DMS153 (cell line): Measurements from ENCODE around the gene JMY.
A peak's percentile ranks its signal among the peaks of the same experiment; 100 is the strongest.
"Not testable (repeated sequence)": the region's sequence is repeated elsewhere in the genome, so short reads cannot be mapped to it uniquely, and the experiment has no call there.

Source experiments
- DNase-seq: peaks from one replicate; lab custom pipeline; 2025; lab: John Stamatoyannopoulos, UW

Gene JMY

DNA sequence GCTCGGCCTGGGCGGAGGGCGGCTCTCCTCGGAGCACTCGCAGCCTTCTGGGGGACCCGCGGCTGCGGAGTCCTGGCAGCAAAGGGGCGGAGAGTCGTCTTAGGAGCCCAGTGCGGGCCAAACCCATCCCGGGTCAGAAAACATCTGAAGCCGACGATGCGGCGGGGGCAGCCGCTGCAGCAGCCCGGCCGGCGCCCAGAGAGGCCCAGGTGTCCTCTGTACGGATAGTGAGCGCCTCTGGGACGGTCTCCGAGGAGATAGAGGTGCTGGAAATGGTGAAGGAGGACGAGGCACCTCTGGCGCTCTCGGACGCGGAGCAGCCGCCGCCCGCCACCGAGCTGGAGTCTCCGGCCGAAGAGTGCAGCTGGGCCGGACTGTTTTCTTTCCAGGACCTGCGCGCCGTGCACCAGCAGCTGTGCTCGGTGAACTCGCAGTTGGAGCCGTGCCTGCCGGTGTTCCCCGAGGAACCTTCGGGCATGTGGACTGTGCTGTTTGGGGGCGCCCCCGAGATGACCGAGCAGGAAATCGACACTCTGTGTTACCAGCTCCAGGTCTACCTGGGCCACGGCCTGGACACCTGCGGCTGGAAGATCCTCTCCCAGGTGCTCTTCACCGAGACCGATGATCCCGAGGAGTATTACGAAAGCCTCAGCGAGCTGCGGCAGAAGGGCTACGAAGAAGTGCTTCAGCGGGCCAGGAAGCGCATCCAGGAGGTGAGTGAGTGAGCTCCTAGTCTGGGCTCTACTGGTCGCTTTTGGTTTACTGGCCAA is 1.2 kb downstream of the JMY start:
- no peak for DNase-seq

DNA sequence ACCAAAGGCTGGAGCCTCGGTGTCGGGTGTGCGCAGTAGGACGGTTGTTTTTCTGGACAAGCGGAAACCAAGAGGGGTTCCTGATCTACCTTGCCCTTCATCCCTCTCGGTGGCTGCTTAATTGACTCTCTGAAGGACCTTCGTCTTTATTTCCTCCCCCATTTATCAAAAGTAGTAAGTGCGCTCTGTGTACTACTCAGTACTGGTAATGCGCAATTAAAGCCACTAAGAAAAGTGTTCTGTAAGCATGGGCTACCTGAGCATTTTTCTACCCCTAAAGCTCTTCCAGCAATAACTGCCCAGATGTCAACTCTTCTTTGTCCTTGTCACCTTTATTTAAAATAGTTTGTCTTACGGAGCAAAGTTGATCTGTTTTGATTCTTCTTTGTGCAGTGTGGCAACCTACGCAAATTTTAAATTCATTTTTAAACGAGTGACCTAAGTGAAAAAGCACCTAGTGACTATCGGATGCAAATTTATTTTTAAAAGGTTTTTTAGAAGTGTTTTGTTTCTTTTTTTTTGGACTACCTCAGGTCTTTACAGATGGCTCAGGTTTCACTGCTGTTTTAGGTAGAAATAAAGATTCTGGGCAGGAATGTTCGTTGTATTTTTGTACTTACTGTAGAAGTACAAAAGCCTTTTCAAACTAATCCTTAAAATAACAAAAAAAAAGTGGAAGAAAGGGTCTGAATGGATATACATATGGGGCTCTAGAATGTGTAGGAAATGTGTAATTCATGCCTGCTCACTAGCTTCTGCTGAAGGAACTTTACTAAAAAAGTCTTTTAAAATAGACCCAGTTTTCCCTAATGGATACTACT is 2.0 kb downstream of the JMY start:
- DNase-seq = no peak

DNA sequence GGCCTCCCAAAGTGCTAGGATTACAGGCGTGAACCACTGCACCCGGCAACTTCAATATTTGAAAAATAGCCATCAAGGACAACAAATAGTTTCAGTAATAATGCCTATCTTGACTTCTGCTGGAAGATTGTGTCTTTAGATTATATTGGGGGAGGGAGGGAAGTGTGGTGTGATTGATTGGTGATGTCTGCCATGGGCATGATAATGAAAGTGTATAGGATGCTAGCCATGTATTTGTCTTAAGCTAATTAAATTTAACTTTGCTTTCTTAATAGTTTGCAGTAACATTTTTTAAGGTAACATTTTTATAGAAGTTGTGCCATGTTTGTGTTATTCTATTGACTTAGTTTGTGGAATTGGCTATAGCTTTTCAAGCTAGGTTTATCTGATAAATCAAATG is 4.6 kb downstream of the JMY start:
- DNase-seq = no peak

DNA sequence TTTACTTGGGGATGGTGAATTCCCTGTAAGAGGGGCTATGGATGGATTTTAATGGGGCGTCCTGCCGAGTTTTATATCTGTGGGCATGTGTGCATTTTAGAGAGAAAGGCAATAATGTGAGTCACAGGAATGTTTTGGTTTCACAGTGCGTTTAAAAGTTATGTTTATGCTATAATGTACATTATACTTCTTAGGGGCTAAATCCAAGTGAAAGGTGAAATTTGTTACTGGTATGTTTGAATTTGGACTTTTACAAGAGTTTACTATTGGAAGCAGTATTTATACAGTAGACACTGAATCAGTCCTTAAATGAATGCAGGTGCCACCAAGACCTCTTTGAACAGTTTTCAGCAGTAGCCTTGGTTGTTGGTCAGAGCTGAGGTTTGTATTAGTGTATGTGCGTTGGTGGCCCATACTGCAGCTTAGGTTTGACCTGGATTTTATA is 5.6 kb downstream of the JMY start:
- DNase-seq = no peak

DNA sequence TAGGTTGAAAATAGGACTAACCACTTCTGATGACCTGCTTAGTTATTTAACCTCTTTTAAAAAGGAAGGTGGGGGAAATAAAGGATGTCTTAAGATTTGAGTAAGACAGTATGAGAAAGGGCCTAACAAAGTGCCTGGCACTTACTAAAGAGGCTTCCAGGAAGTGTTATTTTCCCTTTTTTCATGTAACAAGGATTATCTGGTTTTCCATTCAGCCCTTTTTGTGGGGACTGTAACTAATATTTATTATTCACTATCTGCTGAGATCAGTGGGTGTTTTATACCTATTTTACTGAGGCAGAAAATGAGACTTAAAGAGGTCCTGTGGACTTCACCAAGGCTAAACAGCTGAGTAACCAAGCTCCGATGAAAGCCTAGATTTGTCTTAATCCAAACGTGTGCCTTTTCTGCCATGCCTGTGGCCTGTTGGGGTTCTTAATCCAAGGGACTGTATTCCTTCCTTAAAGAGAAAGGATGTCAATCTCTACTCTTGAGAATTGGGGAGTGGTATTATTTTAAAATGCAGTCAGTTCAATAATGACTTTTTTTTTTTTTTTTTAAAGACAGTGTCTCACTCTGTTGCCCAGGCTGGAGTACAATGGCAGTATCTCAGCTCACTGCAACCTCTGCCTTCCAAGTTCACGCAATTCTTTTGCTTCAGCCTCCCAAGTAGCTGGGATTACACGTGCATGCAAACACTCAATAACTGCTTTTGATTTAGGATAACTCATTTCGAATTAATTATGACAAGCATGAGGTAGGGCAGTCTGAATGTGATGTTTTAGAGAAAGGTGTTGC is 6.5 kb downstream of the JMY start:
- DNase-seq = no peak

DNA sequence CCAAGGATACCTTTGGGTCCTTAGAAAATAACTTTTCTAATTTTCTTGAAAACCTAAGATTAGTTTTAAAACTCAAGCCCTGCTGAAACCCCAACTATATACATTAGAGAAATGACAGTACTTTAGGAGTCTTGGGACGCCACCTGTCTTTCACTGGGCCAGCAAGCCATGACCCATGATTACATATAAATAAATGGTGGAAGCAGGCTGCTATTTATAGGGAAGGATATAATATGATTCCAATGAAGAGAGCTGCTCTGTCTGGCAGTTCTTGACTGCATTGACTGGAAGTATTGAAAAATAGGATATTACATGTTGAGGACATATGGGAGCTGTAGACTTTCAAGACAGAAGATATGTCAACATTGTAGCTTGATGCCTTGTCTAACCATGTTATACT is 7.3 kb downstream of the JMY start:
- no peak for DNase-seq

DNA sequence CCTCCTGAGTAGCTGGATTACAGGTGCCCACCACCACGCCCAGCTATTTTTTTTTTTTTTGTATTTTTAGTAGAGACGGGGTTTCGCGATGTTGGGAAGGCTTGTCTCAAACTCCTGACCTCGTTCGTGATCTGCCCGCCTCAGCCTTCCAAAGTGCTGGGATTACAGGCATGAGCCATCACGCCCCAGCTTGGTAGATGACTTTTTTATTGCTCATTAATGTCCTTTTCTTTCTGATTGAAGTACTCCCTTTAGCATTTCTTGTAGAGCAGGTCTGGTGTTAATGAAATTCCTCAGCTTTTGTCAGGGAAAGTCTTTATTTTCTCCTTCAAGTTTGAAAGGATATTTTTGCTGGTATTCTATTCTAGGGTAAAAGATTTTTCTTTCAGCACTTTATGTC is 18.1 kb downstream of the JMY start:
- DNase-seq = not testable (repeated sequence)

DNA sequence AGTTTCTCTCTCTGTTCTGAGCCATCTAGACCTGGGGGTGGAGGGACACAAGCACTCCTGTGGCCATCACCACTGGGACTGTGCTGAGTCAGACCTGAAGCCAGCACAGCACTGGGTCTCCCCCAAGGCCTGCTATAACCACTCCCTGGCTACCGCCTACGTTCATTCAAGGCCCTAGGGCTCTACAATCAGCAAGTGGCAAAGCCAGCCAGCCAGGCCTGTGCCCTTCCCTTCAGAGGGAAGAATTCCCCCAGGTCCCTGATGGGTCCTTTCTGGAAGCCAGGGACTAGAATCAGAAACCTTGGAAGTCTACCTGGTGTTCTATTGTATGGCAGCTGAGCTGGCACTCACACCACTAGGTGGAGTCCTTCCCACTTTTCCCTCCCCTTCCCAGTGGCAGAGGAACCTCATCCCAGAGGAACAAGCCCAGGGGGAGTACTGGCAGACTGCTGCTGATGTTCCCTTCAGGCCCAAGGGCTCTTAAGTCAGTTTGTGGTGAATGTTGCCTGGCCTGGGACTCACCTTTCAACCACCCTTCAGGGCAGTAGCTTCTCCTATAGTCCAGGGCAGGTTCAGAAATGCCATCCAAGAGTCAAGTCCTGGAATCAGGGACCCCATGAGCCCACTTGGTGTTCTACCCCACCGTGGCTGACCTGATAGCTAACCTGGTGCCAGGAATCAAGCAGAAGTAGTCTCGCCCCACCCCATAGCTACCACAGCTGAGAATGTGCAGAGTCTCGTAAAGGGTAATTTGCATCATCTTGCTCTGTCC is 20.0 kb downstream of the JMY start:
- peak; percentile 3 for DNase-seq

DNA sequence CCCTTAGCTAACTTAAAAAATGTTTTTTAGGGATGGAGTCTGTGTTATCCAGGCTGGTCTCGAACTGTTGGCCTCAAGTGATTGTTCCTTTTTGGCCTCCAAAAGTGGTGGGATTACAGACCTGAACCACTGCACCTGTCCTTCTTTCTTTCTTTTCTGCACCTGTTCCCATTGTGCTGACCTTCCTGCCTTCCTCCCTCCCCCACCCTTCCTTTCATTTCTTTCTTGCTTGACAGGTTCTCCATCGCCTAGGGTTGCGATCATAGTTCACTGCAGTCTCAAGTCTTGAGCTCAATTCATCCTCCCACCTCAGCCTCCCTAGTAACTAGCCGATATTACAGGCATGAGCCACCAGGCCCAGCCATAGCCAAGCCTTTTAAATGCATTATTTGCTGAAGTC is 20.6 kb downstream of the JMY start:
- no peak for DNase-seq

DNA sequence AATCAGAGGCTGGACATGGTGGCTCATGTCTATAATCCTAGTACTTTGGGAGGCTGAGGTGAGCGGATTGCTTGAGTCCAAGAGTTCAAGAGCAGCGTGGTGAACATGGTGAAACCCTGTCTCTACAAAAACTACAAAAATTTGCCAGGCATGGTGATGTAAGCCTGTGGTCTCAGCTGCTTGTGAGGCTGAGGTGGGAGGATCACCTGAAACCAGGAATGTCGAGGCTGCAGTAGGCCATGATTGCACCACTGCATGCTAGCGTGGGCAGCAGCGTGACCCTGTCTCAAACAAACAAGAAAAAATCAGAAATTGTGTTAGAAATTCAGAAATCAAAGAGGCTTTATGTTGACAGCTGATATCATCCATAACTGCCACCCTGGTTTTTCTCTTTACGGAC is 21.4 kb downstream of the JMY start:
- DNase-seq = no peak

DNA sequence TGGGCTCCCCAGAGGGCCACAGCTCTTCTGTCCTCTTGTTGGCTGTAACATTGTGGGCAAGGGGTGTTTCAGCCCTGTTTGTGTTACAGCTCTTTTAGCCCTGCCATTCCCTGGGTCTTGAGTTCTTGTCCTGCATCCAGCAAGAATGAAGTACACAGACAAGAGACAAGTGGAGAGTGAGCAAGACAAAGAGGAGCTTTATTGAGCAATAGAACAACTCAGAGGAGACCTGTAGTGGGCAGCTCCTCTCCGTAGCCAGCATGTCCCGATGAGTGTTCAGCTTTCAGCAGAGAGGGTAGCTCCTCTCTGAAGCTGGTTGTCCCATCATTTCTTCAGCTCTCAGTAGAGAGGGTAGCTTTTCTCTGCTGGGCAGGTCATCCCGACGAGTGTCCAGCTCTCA is 22.9 kb downstream of the JMY start:
- DNase-seq = no peak

DNA sequence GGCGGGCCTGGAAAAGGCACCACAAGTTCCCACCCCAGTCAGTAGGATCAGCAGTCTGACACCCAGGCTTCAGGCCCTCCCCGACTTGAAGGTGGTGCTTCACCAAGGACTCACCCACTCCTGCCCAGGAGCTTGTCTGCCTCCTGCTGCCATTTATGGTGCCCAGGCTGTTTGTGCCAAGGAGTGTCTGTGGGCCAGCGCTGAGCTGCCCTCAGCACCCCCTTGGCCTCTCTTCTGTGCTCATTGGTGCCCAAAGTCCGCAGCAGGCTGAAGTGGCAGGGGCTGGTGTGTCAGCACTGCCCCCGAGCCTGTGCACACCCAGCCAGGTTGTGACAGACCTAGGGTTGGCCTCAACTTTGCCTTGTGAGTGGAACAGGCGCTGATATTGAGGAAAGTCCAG is 23.5 kb downstream of the JMY start:
- no peak for DNase-seq

DNA sequence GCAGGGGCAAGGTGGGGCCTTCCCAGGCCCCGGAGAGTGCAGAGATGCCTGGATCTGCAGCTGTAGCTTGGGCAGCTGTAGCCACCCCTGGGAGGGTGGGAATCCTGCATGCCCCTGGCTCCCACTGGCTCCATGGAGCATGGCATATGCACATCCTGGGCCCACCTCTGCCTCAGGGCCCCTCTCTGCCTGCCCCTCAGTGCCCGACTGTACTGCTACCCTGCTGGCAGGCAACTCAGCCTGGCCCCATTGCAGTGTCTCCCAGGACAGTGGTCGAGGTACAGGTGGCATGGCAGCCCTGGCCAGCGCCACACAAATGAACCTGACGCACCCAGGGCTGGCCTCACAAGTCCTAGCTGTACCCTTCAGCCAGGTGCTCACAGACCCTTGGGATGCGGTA is 23.9 kb downstream of the JMY start:
- no peak for DNase-seq

DNA sequence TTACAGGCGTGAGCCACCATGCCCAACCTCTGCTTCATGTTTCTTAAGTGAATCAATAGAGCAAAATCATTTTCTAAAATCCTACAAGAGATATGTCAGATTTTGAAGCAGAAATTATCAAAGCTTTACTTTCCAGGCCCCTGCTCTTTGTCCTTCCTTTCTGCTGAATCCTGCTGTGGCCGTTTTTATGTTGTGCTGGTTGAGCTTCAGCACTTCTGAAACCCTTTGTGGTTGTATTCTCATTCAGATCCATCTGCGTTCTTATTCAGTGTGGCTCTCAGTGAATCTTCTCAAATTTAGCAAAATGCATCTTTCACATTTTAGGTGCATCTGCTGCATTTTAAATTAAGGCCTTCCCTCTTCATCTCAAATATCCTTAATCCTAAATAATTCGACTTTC is 26.0 kb downstream of the JMY start:
- no peak for DNase-seq

DNA sequence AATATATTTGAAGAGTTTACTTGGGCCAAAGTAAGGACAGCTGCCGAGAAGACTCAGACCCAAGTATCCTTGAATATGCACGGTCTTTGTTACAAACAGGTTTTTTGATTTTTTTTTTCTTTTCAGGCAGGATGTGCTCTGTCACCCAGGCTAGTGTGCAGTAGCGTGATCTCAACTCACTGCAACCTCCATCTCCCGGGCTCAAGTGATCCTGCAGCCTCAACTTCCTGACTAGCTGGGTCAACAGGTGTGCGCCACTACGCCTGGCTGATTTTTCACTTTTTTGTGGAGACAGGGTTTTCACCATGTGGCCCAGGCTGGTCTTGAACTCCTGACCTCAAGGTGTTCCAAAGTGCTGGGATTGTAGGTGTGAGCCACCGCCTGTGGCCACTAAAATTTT is 27.4 kb downstream of the JMY start:
- DNase-seq = no peak

DNA sequence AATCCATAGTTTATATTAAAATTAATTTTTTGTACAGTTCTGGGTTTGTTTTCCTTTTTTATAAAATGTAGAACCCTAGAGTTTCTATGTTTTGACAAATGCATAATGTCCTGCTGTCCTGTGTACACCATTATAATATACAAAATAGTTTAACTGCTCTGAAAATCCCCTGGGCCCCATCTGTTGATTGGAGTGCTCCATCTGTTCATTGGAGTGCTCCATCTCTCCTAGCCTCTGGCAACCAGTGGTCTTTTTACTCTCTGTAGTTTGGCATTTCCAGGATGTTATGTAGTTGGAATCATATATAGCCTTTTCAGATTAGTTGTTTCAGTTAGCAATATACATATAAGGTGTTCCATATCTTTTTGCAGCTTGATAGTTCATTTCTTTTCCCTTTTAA is 31.2 kb downstream of the JMY start:
- no peak for DNase-seq

DNA sequence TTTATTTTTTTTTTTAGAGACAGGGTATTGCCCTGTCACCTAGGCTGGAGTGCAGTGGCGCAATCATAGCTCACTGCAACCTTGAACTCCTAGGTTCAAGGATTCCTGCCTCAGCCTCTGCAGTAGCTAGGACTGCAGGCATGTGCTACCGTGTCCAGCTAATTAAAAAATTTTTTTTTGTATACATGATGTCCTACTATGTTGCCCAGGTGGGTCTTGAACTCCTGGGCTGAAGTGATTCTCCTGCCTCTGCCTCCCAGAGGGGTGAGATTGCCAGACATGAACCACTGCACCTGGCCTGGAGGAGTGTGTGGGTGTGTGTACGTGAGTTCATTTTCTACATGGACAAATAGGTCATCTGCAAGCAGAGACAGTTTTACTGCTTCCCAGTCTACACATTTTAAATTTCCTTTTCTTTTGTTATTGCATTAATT is 33.8 kb downstream of the JMY start:
- DNase-seq = no peak

DNA sequence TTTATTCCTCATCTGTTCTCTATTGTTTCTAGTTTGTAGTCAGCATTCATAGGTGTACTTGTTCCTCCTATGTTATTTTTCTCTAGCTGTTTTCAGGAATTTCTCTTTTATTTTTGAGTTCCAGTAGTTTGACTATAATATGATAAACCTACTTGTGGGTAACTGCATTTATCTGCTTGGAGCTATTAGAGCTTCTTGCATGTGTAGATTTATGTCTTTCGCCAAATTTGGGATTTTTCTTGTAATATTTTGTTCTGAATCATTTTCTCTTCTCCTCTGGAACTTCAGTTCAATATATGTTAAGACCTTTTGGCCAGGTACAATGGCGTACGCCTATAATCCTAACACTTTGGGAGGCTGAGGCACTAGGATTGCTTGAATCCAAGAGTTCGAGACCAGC is 37.4 kb downstream of the JMY start:
- no peak for DNase-seq

DNA sequence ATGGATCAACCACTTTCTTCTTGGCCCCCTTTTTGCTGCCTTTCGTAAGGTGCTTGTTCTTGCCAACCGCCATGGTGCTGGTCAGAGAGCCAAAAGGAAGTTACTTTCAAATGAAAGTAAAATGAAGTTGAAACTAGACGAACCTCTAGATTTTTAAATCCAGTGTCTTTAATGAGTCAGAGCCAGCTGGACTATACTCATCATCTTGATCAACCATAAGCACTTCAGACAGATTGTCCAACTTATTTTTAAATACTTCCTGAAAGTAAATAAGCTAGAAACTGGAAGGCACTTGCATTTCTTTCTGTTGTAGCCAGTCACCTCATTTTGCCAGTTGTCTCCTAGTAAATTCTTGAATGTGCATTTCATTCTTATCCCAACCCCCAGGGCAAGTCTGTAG is 48.9 kb downstream of the JMY start:
- no peak for DNase-seq

DNA sequence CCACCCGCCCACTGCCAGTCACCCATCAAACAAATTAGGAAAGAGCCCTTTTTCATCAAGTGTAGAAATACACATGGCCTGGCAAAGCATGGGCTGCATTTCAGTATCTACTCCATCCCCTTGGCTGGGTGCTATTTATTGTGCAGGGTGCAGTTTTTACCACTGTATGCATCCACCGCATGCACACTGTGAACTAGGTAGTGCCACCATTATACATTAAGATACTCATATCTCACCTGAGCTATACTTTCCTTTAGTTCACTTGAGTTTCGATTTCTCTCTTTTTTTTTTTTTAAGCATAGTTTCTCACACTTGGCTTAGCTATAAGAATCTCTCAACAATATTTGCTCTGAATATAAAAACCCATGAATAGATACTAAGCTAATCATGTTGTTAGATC is 49.4 kb downstream of the JMY start:
- no peak for DNase-seq

DNA sequence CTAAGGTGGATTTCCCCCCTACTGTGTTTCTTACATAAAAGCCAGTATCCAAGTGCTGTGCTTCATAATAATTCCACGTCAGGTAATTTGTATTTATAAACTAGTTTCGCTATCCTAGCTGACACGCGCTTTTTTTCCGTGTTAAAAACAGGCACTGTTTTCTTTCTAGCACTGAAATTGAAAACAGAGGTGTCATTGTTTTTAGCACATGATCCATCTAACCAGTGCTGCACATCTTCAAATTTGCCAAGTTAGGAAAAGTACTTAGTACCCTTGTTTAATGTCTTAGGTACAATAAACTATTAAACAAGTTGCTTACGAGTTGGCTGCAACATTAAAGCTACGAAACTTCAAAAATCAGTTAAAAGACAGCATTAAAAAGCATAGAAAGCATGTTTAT is 49.9 kb downstream of the JMY start:
- no peak for DNase-seq

DNA sequence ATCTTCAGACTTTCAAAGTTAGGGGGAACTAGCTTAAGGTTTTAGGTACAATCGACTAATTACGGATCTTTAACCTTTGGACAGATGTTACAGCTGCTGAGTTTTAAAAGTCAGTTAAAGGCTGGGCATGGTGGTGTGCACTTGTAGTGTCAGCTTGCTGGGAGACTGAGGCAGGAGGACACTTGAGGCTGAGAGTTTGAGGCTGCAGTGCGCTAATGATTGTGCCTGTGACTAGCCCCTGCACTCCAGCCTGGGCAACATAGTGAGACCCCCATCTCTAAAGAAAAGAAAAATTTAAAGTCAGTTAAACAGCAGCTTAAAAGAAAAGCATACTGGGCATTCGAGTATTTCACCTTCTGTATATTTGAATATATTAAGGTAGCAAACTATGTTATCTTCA is 51.4 kb downstream of the JMY start:
- no peak for DNase-seq
